WERI-Rb-1 (cell line): ENCODE results near the gene OR1E2.
"Not testable (repeated sequence)": the region's sequence is repeated elsewhere in the genome, so short reads cannot be mapped to it uniquely, and the experiment has no call there.

Experiments used
- DNase-seq: peaks from one replicate; pipeline ENCODE4 v3.0.0-alpha.2; 2020
- H3K27ac ChIP-seq: fragments of 250-450 bp; sonication (Bioruptor Pico); 2 replicates; pipeline ENCODE4 v1.5.1; 2020; ENCODE audit warnings: mild to moderate bottlenecking, moderate library complexity
- H3K27me3 ChIP-seq: fragments of 250-450 bp; sonication (Bioruptor Pico); 2 replicates; pipeline ENCODE4 v1.5.1; 2021; ENCODE audit warnings: mild to moderate bottlenecking, low read depth, moderate library complexity; ENCODE audit not compliant: insufficient read depth, severe bottlenecking
- H3K36me3 ChIP-seq: fragments of 250-450 bp; sonication (Bioruptor Pico); 2 replicates; pipeline ENCODE4 v1.5.1; 2020; ENCODE audit warnings: mild to moderate bottlenecking, moderate library complexity
- H3K4me3 ChIP-seq: 2 replicates; pipeline ENCODE4 v1.5.1; 2011; ENCODE audit warnings: low read depth, mild to moderate bottlenecking, control low read depth, low read length
- H3K9me3 ChIP-seq: fragments of 250-450 bp; sonication (Bioruptor Pico); 2 replicates; pipeline ENCODE4 v1.5.1; 2021; ENCODE audit warnings: mild to moderate bottlenecking, moderate library complexity; ENCODE audit not compliant: severe bottlenecking
- TF ChIP-seq, protein P1 (sequence below): IDR thresholded peaks from 2 replicates; pipeline ENCODE4 v1.5.1; 2011; ENCODE audit warnings: low read depth, mild to moderate bottlenecking, control low read depth, inconsistent platforms, low read length

Gene OR1E2

DNA sequence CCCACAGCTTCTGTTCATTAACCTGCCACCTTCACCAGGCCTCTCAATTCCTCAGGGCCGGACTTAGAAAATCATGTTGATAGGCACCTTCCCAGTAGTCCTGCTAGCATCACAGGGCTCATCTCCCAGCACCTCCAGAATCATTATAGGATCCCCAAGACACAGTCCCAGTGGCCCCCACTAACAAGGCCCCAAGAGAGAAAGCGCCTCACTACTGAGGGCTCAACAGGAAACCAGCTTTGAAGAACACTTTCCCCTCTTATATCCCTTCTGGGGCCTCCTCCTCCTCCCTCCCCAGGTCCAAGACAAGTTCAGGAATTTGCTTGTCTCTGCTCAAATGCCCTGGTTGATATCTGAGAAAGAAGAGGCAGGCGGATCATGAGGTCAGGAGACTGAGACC lies 22.6 kb downstream of the OR1E2 start, which contains the start of gene OR3A3:
OR3A3 (plus strand) TSS at position 301 of the 400 bp plus-strand sequence.
- Histone ChIP-seq H3K4me3 (no peak within 1 kb of the TSS), H3K27ac (no peak within 1 kb of the TSS), H3K9me3 (peaks cover 15% of the 10 kb centered on the region), H3K27me3 (peaks cover 44% of the 10 kb centered on the region), H3K36me3 (no peaks in the 10 kb centered on the region)
- DNase-seq, result no peak
- TF ChIP-seq, protein P1, sequence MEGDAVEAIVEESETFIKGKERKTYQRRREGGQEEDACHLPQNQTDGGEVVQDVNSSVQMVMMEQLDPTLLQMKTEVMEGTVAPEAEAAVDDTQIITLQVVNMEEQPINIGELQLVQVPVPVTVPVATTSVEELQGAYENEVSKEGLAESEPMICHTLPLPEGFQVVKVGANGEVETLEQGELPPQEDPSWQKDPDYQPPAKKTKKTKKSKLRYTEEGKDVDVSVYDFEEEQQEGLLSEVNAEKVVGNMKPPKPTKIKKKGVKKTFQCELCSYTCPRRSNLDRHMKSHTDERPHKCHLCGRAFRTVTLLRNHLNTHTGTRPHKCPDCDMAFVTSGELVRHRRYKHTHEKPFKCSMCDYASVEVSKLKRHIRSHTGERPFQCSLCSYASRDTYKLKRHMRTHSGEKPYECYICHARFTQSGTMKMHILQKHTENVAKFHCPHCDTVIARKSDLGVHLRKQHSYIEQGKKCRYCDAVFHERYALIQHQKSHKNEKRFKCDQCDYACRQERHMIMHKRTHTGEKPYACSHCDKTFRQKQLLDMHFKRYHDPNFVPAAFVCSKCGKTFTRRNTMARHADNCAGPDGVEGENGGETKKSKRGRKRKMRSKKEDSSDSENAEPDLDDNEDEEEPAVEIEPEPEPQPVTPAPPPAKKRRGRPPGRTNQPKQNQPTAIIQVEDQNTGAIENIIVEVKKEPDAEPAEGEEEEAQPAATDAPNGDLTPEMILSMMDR, result no peak

DNA sequence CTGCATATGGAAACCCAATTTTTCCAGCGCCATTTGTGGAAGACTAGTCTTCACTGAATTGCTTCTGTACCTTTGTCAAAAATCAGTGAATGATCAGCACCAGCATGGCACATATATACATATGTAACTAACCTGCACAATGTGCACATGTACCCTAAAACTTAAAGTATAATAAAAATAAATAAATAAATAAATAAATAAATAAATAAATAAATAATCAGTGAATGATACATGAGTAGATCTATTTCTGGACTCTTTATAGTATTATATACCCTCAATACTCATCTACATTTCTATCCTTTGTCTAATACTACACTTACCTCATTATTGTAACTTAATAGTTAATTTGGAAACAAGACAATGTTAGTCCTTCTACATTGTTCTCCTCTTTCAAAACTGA lies 29.8 kb downstream of the OR1E2 start:
- not testable (repeated sequence) for H3K4me3 ChIP-seq, H3K36me3 ChIP-seq, H3K27ac ChIP-seq, DNase-seq
- Histone ChIP-seq H3K9me3 (peaks cover 11% of the 10 kb centered on the region), H3K27me3 (peaks cover 42% of the 10 kb centered on the region)

DNA sequence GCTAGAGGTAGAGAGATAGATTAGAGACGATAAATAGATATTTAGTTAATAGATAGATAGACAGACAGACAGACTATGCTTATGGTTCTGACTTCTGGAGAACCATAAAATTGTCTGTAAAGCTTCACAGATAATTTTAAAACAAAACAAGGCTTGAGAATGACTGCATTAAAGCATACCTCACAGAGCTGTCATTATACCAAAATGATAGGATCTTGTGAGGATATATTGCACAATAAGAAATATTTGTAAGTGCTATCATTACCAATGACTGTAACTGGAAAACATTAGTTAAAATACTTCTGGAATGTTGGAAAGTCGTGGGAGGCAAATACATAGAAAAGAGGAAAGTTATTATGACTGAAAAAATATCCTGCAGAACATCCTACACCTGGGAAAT lies 31.9 kb downstream of the OR1E2 start:
- Histone ChIP-seq H3K27ac (no peak overlapping the region), H3K36me3 (no peaks in the 10 kb centered on the region), H3K4me3 (no peak overlapping the region), H3K9me3 (peaks cover 4% of the 10 kb centered on the region), H3K27me3 (peaks cover 50% of the 10 kb centered on the region)
- no peak for DNase-seq
- TF ChIP-seq, protein P1, result no peak

DNA sequence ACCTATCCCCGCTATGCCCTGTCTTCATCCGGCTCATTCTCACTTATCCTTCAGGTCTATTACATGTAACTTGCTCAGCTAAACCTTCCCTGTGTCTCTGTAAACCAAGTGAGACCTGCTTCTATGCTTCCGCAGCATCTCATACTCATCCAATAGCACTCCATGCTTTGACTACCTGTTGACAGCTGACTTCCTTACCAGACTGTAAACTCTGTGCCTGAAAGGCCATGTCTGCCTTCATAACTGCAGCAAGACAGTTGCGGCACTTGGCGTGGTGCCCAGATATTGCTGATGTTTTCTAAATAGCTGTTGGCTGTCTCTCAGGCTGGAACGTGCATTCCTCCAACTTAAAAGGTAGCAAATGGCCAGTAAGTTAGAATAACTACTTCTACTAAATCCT lies 33.6 kb downstream of the OR1E2 start:
- TF ChIP-seq, protein P1, result no peak
- Histone ChIP-seq H3K4me3 (no peak overlapping the region), H3K27ac (no peak overlapping the region), H3K36me3 (no peaks in the 10 kb centered on the region), H3K9me3 (no peaks in the 10 kb centered on the region), H3K27me3 (peaks cover 52% of the 10 kb centered on the region)
- no peak for DNase-seq

DNA sequence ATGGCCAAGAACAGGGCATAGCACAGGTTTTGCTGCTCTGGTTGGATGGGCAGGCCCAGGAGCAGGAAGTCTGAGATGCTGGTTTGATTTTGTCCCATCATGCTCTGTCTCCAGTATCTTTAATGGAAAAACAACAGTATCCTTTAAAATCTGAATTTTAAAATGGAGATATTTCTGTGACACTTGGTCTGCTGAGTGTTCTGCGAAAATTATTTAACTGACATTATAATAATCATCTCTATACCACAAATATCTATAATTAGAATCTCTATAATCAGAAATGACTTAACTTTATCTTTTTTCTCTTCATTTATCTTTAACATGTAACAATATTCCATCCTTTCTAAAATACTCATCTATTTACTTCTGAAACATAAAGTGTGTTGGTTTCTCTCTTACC lies 35.3 kb downstream of the OR1E2 start, which contains the start of gene OR1E1:
OR1E1 (minus strand) TSS at position 101 of the 400 bp plus-strand sequence; CDS start at position 101, 0 bp downstream.
- DNase-seq, result no peak
- H3K27ac ChIP-seq, result no peak within 1 kb of the TSS
- H3K27me3 ChIP-seq, result peaks cover 49% of the 10 kb centered on the region
- no peaks in the 10 kb centered on the region for H3K9me3 ChIP-seq
- H3K36me3 ChIP-seq, result no peaks in the 10 kb centered on the region
- TF ChIP-seq, protein P1, result no peak
- no peak within 1 kb of the TSS for H3K4me3 ChIP-seq

DNA sequence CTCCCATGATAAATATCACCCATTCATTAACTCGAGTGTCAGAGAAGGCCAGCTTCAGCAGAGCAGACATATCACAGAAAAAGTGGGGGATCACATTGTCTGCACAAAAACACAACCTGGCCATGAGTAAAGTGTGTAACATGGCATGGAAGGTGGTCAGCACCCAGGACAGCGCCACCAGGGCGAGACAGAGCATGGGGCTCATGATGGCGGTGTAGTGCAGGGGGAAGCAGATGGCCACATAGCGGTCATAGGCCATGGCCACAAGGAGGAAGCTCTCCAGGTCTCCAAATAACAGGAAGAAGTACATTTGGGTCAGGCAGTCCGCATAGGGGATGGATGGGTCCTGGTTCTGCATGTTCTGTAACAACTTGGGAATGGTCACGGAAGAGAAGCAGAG lies 35.8 kb downstream of the OR1E2 start:
- not testable (repeated sequence) for H3K4me3 ChIP-seq, H3K36me3 ChIP-seq, H3K9me3 ChIP-seq, DNase-seq, H3K27ac ChIP-seq
- H3K27me3 ChIP-seq, result peaks cover 48% of the 10 kb centered on the region

DNA sequence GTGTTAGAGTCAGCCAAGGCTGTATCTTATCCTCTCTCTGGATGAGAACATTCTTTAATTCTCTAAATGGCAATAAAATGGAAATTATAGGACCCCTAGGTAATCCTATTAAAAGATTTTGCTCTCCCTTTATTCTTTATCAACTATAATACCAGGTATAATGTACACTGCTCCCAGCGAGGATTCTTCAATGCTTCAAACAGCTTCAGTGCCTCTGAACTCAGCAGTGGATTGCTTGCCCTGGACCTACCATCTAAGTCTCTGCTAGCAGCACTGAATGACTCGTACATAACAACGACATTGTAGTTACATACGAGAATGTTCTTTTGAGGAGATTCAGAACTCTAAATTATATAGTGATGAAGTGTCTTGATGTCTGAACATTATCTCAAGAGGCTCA lies 43.9 kb downstream of the OR1E2 start:
- Histone ChIP-seq H3K27me3 (peaks cover 31% of the 10 kb centered on the region), H3K36me3 (no peaks in the 10 kb centered on the region), H3K27ac (no peak overlapping the region), H3K4me3 (no peak overlapping the region), H3K9me3 (peaks cover 2% of the 10 kb centered on the region)
- no peak for DNase-seq
- TF ChIP-seq, protein P1, result no peak
